Retinal pigment epithelial cell (primary cell): Measurements from ENCODE around the gene NPC1L1.
A peak's percentile ranks its signal among the peaks of the same experiment; 100 is the strongest.

Source experiments
- DNase-seq: peaks from one replicate; pipeline ENCODE4 v3.0.0-alpha.2; 2010; ENCODE audit warnings: low read depth
- H3K4me3 ChIP-seq: 2 replicates; pipeline ENCODE4 v1.5.1; 2011; ENCODE audit warnings: mild to moderate bottlenecking, low read length, control low read depth, moderate library complexity
- TF ChIP-seq, protein P1 (sequence below): conservative IDR thresholded peaks from 2 replicates; pipeline ENCODE4 v1.5.1; 2011; ENCODE audit warnings: low read depth, low read length, control low read depth, inconsistent platforms

NPC1L1 gene

GRCh38 chr7:44470135-44470479 lies 71.0 kb downstream of the NPC1L1 start:
- no peak overlapping the region for H3K4me3 ChIP-seq
- TF ChIP-seq, protein P1, sequence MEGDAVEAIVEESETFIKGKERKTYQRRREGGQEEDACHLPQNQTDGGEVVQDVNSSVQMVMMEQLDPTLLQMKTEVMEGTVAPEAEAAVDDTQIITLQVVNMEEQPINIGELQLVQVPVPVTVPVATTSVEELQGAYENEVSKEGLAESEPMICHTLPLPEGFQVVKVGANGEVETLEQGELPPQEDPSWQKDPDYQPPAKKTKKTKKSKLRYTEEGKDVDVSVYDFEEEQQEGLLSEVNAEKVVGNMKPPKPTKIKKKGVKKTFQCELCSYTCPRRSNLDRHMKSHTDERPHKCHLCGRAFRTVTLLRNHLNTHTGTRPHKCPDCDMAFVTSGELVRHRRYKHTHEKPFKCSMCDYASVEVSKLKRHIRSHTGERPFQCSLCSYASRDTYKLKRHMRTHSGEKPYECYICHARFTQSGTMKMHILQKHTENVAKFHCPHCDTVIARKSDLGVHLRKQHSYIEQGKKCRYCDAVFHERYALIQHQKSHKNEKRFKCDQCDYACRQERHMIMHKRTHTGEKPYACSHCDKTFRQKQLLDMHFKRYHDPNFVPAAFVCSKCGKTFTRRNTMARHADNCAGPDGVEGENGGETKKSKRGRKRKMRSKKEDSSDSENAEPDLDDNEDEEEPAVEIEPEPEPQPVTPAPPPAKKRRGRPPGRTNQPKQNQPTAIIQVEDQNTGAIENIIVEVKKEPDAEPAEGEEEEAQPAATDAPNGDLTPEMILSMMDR, result no peak
- DNase-seq, result no peak

- TF ChIP-seq, protein P1, result no peak
- DNase-seq, result no peak
- no peak overlapping the region for H3K4me3 ChIP-seq
Observed at GRCh38 chr7:44469461-44470134, 71.5 kb downstream of the NPC1L1 start.

DNA sequence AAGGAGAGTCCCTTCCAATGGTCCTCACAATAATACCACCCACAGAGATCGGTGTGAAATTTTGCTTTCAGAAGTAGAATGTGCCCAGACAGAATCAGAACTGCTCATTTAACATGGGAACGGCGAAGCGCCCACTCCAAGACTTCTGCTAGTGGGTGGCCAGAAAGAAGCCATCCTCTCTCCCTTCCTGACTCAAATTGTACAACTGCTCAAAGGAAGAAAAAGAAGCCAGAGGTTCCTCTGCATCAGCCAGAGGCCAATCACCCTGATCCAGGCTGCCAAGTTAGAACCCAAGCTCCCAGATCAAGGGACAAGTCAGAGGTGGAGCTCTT lies 73.9 kb downstream of the NPC1L1 start:
- no peak overlapping the region for H3K4me3 ChIP-seq
- no peak for DNase-seq
- TF ChIP-seq, protein P1, result no peak

DNA sequence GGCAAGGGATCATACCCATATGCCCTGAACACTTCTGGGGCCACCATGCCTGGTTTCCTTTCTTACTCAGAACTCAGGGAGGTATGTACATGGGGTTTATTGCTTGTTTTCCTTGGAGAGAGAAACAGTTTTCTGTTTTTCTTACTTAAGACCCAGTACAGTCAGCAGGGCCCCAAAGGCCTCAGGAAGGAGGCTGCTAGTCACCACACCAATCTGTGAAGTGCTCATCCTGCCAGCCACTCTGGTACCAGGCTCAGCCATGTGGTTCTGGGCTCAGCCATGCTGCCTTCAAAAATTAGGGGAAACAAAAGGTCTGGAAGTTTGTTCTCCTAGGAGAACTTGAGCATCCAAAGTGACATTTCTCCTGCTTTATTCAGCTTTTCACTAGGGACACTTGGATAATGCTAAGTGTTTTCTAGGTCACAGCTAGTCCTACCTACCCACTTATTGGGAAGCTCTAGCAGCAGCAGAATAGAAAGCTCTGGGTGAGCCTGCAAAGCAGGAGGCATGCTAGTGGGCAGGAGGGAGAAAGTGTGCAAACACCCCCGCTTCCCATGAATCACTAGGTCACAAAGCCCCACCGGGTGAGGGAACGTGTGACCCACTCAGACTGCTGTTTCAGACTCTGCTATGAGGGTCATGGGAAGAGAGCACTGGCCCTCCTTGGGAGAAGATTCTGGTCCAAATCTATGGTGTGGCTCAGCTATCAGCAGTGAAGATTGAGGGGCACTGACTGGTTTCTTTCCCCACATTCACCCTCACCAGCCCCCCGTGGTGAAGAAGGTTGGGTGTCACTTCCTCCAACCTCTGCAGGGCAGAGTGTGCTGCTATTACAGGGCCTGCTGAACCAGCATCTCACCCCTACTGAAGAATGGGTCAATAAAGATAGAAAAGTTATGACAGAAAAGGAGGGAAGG lies 74.6 kb downstream of the NPC1L1 start:
- TF ChIP-seq, protein P1, result no peak
- H3K4me3 ChIP-seq, result no peak overlapping the region
- DNase-seq, result no peak

- no peak for DNase-seq
- H3K4me3 ChIP-seq, result no peak overlapping the region
- TF ChIP-seq, protein P1, result no peak
Observed at GRCh38 chr7:44465490-44465889, 75.6 kb downstream of the NPC1L1 start.

DNA sequence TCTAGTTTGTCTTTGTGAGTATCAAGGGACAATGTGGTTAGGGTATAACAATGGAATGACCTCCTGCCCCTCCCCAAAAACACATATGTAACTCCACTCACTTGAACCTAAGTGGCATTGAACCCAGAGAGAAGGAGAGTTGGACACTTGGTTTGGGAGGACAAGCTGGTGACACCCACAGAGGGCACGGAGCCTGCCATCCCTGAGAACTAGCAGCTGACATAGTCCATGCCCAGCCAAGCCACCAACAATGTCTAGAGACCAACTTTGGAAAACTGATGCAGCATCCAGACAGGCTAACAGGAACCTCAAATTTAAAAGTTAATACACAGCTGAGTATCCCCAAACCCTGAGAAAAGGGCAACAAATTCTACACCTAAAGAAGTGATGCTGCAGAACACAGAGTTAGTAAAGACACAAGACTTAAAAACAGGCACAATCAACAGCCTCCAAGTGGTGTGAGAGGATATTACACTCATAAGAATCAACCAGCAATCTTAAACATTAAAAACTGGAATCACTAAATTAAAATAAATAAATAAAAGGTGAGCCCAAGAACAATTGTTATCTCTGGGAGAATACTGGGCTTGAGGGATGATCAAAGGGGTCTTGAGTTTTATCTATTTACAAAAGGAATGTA lies 77.8 kb downstream of the NPC1L1 start:
- TF ChIP-seq, protein P1, result peak; percentile 44
- DNase-seq, result no peak
- H3K4me3 ChIP-seq, result no peak overlapping the region
